CD4-positive, alpha-beta memory T cell (primary cell): ENCODE data around the gene COL13A1. TPM values are rescaled to one million over a fixed set of nuclear protein-coding genes. Genes with fewer than 3 reads are reported as not detected.

Experiments used
- CTCF ChIA-PET: fragments of 350-600 bp; sonication (Branson Sonifier 250); formaldehyde crosslinking; loops from one replicate; lab custom pipeline; 2021; ENCODE audit warnings: inconsistent platforms; ENCODE audit not compliant: partially characterized antibody; lab: Charles Lee
- POLR2A ChIA-PET: fragments of 350-600 bp; sonication (Branson Sonifier 250); formaldehyde crosslinking; loops from one replicate; lab custom pipeline; 2021; ENCODE audit not compliant: partially characterized antibody; lab: Charles Lee
- DNase-seq, 5 donors: peaks; one replicate each; pipeline versions ENCODE4 v3.0.0 to v3.0.0-alpha.2; 2020 to 2022; ENCODE audit warnings: mixed read lengths in 1 of 5
- H3K27ac ChIP-seq: one replicate; pipeline ENCODE4 v1.7.0; 2013; ENCODE audit warnings: low read depth, low read length
- H3K27me3 ChIP-seq: 2 replicates; pipeline ENCODE4 v1.7.0; 2013; ENCODE audit warnings: mild to moderate bottlenecking, low read length, moderate library complexity; ENCODE audit not compliant: insufficient read depth
- H3K36me3 ChIP-seq: 2 replicates; pipeline ENCODE4 v1.7.0; 2013; ENCODE audit warnings: mild to moderate bottlenecking, low read length, moderate library complexity; ENCODE audit not compliant: insufficient read depth
- H3K4me1 ChIP-seq: 2 replicates; pipeline ENCODE4 v1.7.0; 2013; ENCODE audit warnings: mild to moderate bottlenecking, low read length, moderate library complexity; ENCODE audit not compliant: insufficient read depth
- H3K4me3 ChIP-seq, 2 donors: one replicate each; pipeline ENCODE4 v1.7.0; 2013; ENCODE audit warnings: low read length in 2 of 2, mild to moderate bottlenecking in 1 of 2
- H3K9me3 ChIP-seq, 2 donors: one replicate each; pipeline ENCODE4 v1.7.0; 2013; ENCODE audit warnings: low read length in 2 of 2, control low read depth in 1 of 2; ENCODE audit not compliant: control insufficient read depth in 1 of 2
- H3K27ac Mint-ChIP-seq, 7 donors: one replicate each; pipeline ENCODE4 v1.8.0; 2020 to 2021; ENCODE audit warnings: mixed read lengths in 7 of 7, mild to moderate bottlenecking in 6 of 7, inconsistent platforms in 3 of 7, moderate library complexity in 3 of 7
- H3K27me3 Mint-ChIP-seq, 2 donors: one replicate each; pipeline ENCODE4 v1.8.0; 2020 to 2021; ENCODE audit warnings: mixed read lengths in 2 of 2
- H3K36me3 Mint-ChIP-seq, 2 donors: one replicate each; pipeline ENCODE4 v1.8.0; 2020 to 2021; ENCODE audit warnings: mixed read lengths in 2 of 2, inconsistent platforms in 1 of 2, mild to moderate bottlenecking in 1 of 2
- H3K4me1 Mint-ChIP-seq, 4 donors: one replicate each; pipeline ENCODE4 v1.8.0; 2020 to 2021; ENCODE audit warnings: mixed read lengths in 4 of 4, mild to moderate bottlenecking in 1 of 4
- H3K4me3 Mint-ChIP-seq, 8 donors: one replicate each; pipeline ENCODE4 v1.8.0; 2020 to 2021; ENCODE audit warnings: mixed read lengths in 8 of 8, mild to moderate bottlenecking in 7 of 8, moderate library complexity in 6 of 8, inconsistent platforms in 3 of 8
- H3K9me3 Mint-ChIP-seq, 8 donors: one replicate each; pipeline ENCODE4 v1.8.0; 2020 to 2021; ENCODE audit warnings: mixed read lengths in 8 of 8, mild to moderate bottlenecking in 5 of 8, inconsistent platforms in 3 of 8, moderate library complexity in 1 of 8
- intact Hi-C: fragments of 100-400 bp; cut with micrococcal nuclease; formaldehyde crosslinking; loops from one replicate; pipeline ENCODE4 v1.15.1; 2023
- polyA plus RNA-seq, 2 donors: library from polyadenylated mRNA; unstranded; fragments of 300-500 nt; fragmentation: Illumina TruSeq; gene quantifications; one replicate each; pipeline ENCODE4 v1.2.3, GENCODE V29; 2021
- total RNA-seq, 2 experiments: library from RNA; stranded (reverse); gene quantifications; one replicate each; pipeline ENCODE4 v1.2.3, GENCODE V29; 2021

The COL13A1 gene
- total and polyA plus RNA-seq, 4 experiments from 2014 or later, result not detected

DNA sequence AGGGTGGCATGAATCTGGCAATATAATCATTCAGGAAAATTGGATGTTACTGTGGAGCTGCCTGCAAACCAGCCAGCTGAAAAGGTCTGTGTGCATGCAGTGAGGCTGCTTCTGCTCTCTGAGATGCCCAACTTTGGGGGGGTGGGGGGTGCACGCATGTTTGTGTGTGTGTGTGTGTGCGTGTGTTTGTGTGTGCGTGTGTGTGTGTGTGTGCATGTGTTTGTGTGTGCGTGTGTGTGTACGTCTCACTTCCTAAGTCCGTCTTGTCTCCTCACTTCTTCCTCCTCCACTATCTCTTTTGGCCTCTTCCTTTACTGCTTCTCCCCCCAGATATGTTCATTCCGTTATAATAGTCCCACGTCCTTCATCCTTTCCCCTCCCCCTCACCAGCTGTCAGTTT, 148.1 kb downstream of the COL13A1 start:
- Mint-ChIP-seq H3K9me3 (no peaks in the 10 kb centered on the region), H3K4me3 (no peak overlapping the region), H3K27ac (no peak overlapping the region), H3K27me3 (peaks cover 6% of the 10 kb centered on the region in 2 donors), H3K36me3 (no peaks in the 10 kb centered on the region), H3K4me1 (no peaks in the 10 kb centered on the region)
- no peaks in the 10 kb centered on the region for H3K9me3 ChIP-seq
- no peaks in the 10 kb centered on the region for H3K27me3 ChIP-seq
- intact Hi-C loops, result no loop called here
- no peaks in the 10 kb centered on the region for H3K36me3 ChIP-seq
- ChIA-PET CTCF (interaction anchor here (0.6 to 2.4 kb wide), 2 partner anchors 10 to 935 kb away, joined by 4 to 9 read pairs; no protein-coding TSS in a partner anchor), POLR2A (no interaction called here)
- DNase-seq, result no peak
- H3K4me3 ChIP-seq, result no peak overlapping the region
- H3K4me1 ChIP-seq, result no peaks in the 10 kb centered on the region
- H3K27ac ChIP-seq, result no peak overlapping the region

DNA sequence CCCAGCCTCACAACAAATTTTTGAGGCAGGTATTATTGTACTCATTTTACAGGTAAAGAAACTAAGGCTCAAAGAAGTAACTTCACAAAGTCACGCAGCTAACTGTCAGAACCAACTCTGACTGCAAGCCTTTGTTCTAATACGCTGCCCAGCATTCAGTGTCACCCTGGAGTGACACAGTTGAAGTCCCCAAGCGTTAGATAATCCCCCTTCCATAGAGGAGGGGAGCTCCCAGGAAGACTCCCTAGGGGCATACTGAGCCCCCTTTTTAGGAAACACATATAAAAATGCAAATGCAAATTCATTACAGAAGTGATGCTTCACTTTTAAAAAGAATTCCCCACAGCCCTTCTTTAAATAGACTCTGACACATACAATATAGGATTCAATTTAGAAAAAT, 150.0 kb downstream of the COL13A1 start:
- Mint-ChIP-seq H3K27ac (no peak overlapping the region), H3K4me1 (no peaks in the 10 kb centered on the region), H3K27me3 (peaks cover 6% of the 10 kb centered on the region in 2 donors), H3K9me3 (peaks cover 0 to 1% (median 0%) of the 10 kb centered on the region in 8 donors), H3K36me3 (no peaks in the 10 kb centered on the region), H3K4me3 (no peak overlapping the region)
- no peaks in the 10 kb centered on the region for H3K36me3 ChIP-seq
- H3K9me3 ChIP-seq, result no peaks in the 10 kb centered on the region
- no peaks in the 10 kb centered on the region for H3K27me3 ChIP-seq
- ChIA-PET POLR2A (no interaction called here), CTCF (no interaction called here)
- DNase-seq, result no peak
- no peaks in the 10 kb centered on the region for H3K4me1 ChIP-seq
- no peak overlapping the region for H3K4me3 ChIP-seq
- intact Hi-C loops, result no loop called here
- H3K27ac ChIP-seq, result no peak overlapping the region

- Mint-ChIP-seq H3K4me1 (no peaks in the 10 kb centered on the region), H3K27ac (no peak overlapping the region), H3K36me3 (no peaks in the 10 kb centered on the region), H3K27me3 (peaks cover 6% of the 10 kb centered on the region in 2 donors), H3K4me3 (no peak overlapping the region), H3K9me3 (peaks cover 0 to 1% (median 0%) of the 10 kb centered on the region in 8 donors)
- Histone ChIP-seq H3K27ac (no peak overlapping the region), H3K9me3 (no peaks in the 10 kb centered on the region), H3K36me3 (no peaks in the 10 kb centered on the region), H3K4me3 (no peak overlapping the region), H3K27me3 (no peaks in the 10 kb centered on the region), H3K4me1 (no peaks in the 10 kb centered on the region)
- POLR2A ChIA-PET, result no interaction called here
- no peak for DNase-seq
- intact Hi-C loops, result no loop called here
- CTCF ChIA-PET, result no interaction called here
These were observed 150.5 kb downstream of the COL13A1 start for GRCh38 chr10:69952069-69952800.

GRCh38 chr10:69952821-69953221, 151.1 kb downstream of the COL13A1 start:
- no peak for DNase-seq
- no peak overlapping the region for H3K4me3 Mint-ChIP-seq
- intact Hi-C loops, result no loop called here
- no peaks in the 10 kb centered on the region for H3K4me1 Mint-ChIP-seq
- no peak overlapping the region for H3K27ac ChIP-seq
- no peaks in the 10 kb centered on the region for H3K36me3 Mint-ChIP-seq
- peaks cover 0 to 1% (median 0%) of the 10 kb centered on the region in 8 donors for H3K9me3 Mint-ChIP-seq
- CTCF ChIA-PET, result no interaction called here
- H3K9me3 ChIP-seq, result no peaks in the 10 kb centered on the region
- H3K27ac Mint-ChIP-seq, result no peak overlapping the region
- H3K27me3 Mint-ChIP-seq, result peaks cover 6 to 8% of the 10 kb centered on the region in 2 donors
- no peaks in the 10 kb centered on the region for H3K27me3 ChIP-seq
- POLR2A ChIA-PET, result no interaction called here
- no peaks in the 10 kb centered on the region for H3K4me1 ChIP-seq
- H3K36me3 ChIP-seq, result no peaks in the 10 kb centered on the region
- H3K4me3 ChIP-seq, result no peak overlapping the region

- Mint-ChIP-seq H3K27ac (no peak overlapping the region), H3K4me1 (no peaks in the 10 kb centered on the region), H3K9me3 (peaks cover 0 to 1% (median 0%) of the 10 kb centered on the region in 8 donors), H3K27me3 (peaks cover 8 to 14% of the 10 kb centered on the region in 2 donors), H3K4me3 (no peak overlapping the region), H3K36me3 (no peaks in the 10 kb centered on the region)
- intact Hi-C loops, result no loop called here
- no peak for DNase-seq
- H3K27ac ChIP-seq, result no peak overlapping the region
- ChIA-PET POLR2A (no interaction called here), CTCF (no interaction called here)
- H3K4me1 ChIP-seq, result no peaks in the 10 kb centered on the region
- H3K9me3 ChIP-seq, result no peaks in the 10 kb centered on the region
- no peaks in the 10 kb centered on the region for H3K27me3 ChIP-seq
- H3K4me3 ChIP-seq, result no peak overlapping the region
- H3K36me3 ChIP-seq, result no peaks in the 10 kb centered on the region
These were observed 152.1 kb downstream of the COL13A1 start for GRCh38 chr10:69953851-69954250.

GRCh38 chr10:69955211-69955805, 153.6 kb downstream of the COL13A1 start:
- CTCF ChIA-PET, result no interaction called here
- H3K9me3 ChIP-seq, result no peaks in the 10 kb centered on the region
- DNase-seq, result no peak
- H3K27ac ChIP-seq, result no peak overlapping the region
- Mint-ChIP-seq H3K27me3 (peaks cover 7 to 16% of the 10 kb centered on the region in 2 donors), H3K27ac (no peak overlapping the region), H3K4me3 (no peak overlapping the region), H3K4me1 (no peaks in the 10 kb centered on the region), H3K36me3 (no peaks in the 10 kb centered on the region), H3K9me3 (peaks cover 0 to 1% (median 0%) of the 10 kb centered on the region in 8 donors)
- H3K4me1 ChIP-seq, result no peaks in the 10 kb centered on the region
- H3K27me3 ChIP-seq, result no peaks in the 10 kb centered on the region
- POLR2A ChIA-PET, result no interaction called here
- H3K4me3 ChIP-seq, result no peak overlapping the region
- H3K36me3 ChIP-seq, result no peaks in the 10 kb centered on the region
- intact Hi-C loops, result no loop called here

- H3K4me3 Mint-ChIP-seq, result no peak overlapping the region
- ChIA-PET POLR2A (no interaction called here), CTCF (no interaction called here)
- intact Hi-C loops, result no loop called here
- Histone ChIP-seq H3K4me1 (no peaks in the 10 kb centered on the region), H3K27ac (no peak overlapping the region), H3K4me3 (no peak overlapping the region), H3K27me3 (no peaks in the 10 kb centered on the region), H3K36me3 (no peaks in the 10 kb centered on the region), H3K9me3 (no peaks in the 10 kb centered on the region)
- no peak for DNase-seq
- no peaks in the 10 kb centered on the region for H3K4me1 Mint-ChIP-seq
- no peaks in the 10 kb centered on the region for H3K36me3 Mint-ChIP-seq
- H3K27me3 Mint-ChIP-seq, result peaks cover 4 to 19% of the 10 kb centered on the region in 2 donors
- H3K27ac Mint-ChIP-seq, result no peak overlapping the region
- peaks cover 0 to 1% (median 0%) of the 10 kb centered on the region in 8 donors for H3K9me3 Mint-ChIP-seq
These were observed 154.4 kb downstream of the COL13A1 start for GRCh38 chr10:69955897-69956740.
